Lung (tissue), 12 donors: ENCODE results near the gene TCF7. TPM values are rescaled to one million over a fixed set of nuclear protein-coding genes. Genes with fewer than 3 reads are reported as not detected.

Source experiments
- ATAC-seq: fragments of 200-7000 bp; cut with Tn5 transposase; one replicate; pipeline ENCODE4 v1.9.1; 2020; ENCODE audit warnings: moderate number of reproducible peaks; ENCODE audit not compliant: insufficient read depth, low FRiP score
- DNase-seq, 3 donors: peaks; one replicate each; pipeline ENCODE4 v3.0.0-alpha.2; 2013 to 2017
- H3K27ac ChIP-seq, 2 donors: one replicate each; pipeline ENCODE4 v1.5.1; 2013; ENCODE audit warnings: mild to moderate bottlenecking in 2 of 2, moderate library complexity in 2 of 2, control low read depth in 1 of 2, inconsistent platforms in 1 of 2, low read depth in 1 of 2, low read length in 1 of 2
- H3K27me3 ChIP-seq, 3 donors: one replicate each; pipeline ENCODE4 v1.5.1; 2013; ENCODE audit warnings: low read length in 2 of 3; ENCODE audit not compliant: control insufficient read depth in 3 of 3, insufficient read depth in 3 of 3
- H3K36me3 ChIP-seq, 4 donors: one replicate each; pipeline ENCODE4 v1.5.1; 2013; ENCODE audit warnings: low read length in 4 of 4, mild to moderate bottlenecking in 1 of 4, moderate library complexity in 1 of 4; ENCODE audit not compliant: control insufficient read depth in 4 of 4, insufficient read depth in 4 of 4
- H3K4me1 ChIP-seq, 5 donors: one replicate each; pipeline ENCODE4 v1.5.1; 2013; ENCODE audit warnings: low read length in 5 of 5, mild to moderate bottlenecking in 2 of 5, moderate library complexity in 1 of 5; ENCODE audit not compliant: control insufficient read depth in 5 of 5, insufficient read depth in 5 of 5
- H3K4me3 ChIP-seq: one replicate; pipeline ENCODE4 v1.5.1; 2013; ENCODE audit warnings: mild to moderate bottlenecking, control low read depth, moderate library complexity
- H3K9ac ChIP-seq, 2 donors: one replicate each; pipeline ENCODE4 v1.5.1; 2013; ENCODE audit warnings: low read length in 2 of 2, control low read depth in 1 of 2; ENCODE audit not compliant: insufficient read depth in 1 of 2
- H3K9me3 ChIP-seq, 4 donors: one replicate each; pipeline ENCODE4 v1.5.1; 2013; ENCODE audit warnings: low read length in 3 of 4, mild to moderate bottlenecking in 1 of 4, moderate library complexity in 1 of 4; ENCODE audit not compliant: control insufficient read depth in 4 of 4, insufficient read depth in 3 of 4
- WGBS, 2 donors: extraction: QIAGEN DNeasy Blood & Tissue Kit; methylation state at CpG; one replicate each; pipeline ENCODE4 v1.1.7; 2013; 5-methylcytosine and 5-hydroxymethylcytosine counted together
- polyA plus RNA-seq, 2 donors: library from polyadenylated mRNA; stranded (reverse); fragments of 200-250 nt; gene quantifications; one replicate each; pipeline ENCODE4 v1.2.1, GENCODE V29; 2013
- total RNA-seq, 2 donors: library from RNA; depleted of rRNA in 1 of 2; stranded (reverse); fragments of >200 nt in 1 of 2; gene quantifications; one replicate each; pipeline ENCODE4 v1.2.1, GENCODE V29; 2014 to 2021
- TF ChIP-seq, protein P1 (sequence below): IDR thresholded peaks from 2 replicates; pipeline ENCODE4 v1.5.1; 2012; ENCODE audit warnings: mild to moderate bottlenecking; ENCODE audit errors: control extremely low read depth, extremely low read depth
- donor health status: control.
- donor health status: control.
- donor health status: Bipolar disorder and iron deficiency.
- donor health status: healthy.
- donor health status: DM: yes; HTN: yes; CAD: no.

Gene TCF7
- total and polyA plus RNA-seq, 4 donors: 2.9 to 6.0 (median 3.4) TPM

- TF ChIP-seq, protein P1, sequence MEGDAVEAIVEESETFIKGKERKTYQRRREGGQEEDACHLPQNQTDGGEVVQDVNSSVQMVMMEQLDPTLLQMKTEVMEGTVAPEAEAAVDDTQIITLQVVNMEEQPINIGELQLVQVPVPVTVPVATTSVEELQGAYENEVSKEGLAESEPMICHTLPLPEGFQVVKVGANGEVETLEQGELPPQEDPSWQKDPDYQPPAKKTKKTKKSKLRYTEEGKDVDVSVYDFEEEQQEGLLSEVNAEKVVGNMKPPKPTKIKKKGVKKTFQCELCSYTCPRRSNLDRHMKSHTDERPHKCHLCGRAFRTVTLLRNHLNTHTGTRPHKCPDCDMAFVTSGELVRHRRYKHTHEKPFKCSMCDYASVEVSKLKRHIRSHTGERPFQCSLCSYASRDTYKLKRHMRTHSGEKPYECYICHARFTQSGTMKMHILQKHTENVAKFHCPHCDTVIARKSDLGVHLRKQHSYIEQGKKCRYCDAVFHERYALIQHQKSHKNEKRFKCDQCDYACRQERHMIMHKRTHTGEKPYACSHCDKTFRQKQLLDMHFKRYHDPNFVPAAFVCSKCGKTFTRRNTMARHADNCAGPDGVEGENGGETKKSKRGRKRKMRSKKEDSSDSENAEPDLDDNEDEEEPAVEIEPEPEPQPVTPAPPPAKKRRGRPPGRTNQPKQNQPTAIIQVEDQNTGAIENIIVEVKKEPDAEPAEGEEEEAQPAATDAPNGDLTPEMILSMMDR: no peak
- no peak overlapping the region for H3K9ac ChIP-seq
- 84 to 86% methylated on average over 19 of the region's 19 CpGs for whole genome bisulfite sequencing, 2 donors
- no peak overlapping the region for H3K4me3 ChIP-seq
- DNase-seq: no peak
- no peaks in the 10 kb centered on the region for H3K36me3 ChIP-seq
- no peak for ATAC-seq
- H3K27ac ChIP-seq: no peak overlapping the region
- no peaks in the 10 kb centered on the region for H3K9me3 ChIP-seq
- H3K4me1 ChIP-seq: no peaks in the 10 kb centered on the region
- no peaks in the 10 kb centered on the region for H3K27me3 ChIP-seq
Observed at GRCh38 chr5:134079748-134080581, 34.5 kb upstream of the TCF7 start.

GRCh38 chr5:134082264-134082992, 32.1 kb upstream of the TCF7 start:
- no peak overlapping the region for H3K4me3 ChIP-seq
- TF ChIP-seq, protein P1: no peak
- no peaks in the 10 kb centered on the region for H3K4me1 ChIP-seq
- H3K27ac ChIP-seq: no peak overlapping the region
- H3K9me3 ChIP-seq: no peaks in the 10 kb centered on the region
- H3K9ac ChIP-seq: no peak overlapping the region
- H3K27me3 ChIP-seq: no peaks in the 10 kb centered on the region
- DNase-seq (no peak), ATAC-seq (no peak)
- WGBS, 2 donors: 66 to 72% methylated on average over 2 of the region's 2 CpGs
- H3K36me3 ChIP-seq: no peaks in the 10 kb centered on the region

GRCh38 chr5:134083517-134083916, 31.0 kb upstream of the TCF7 start:
- DNase-seq: no peak
- Histone ChIP-seq H3K27ac (no peak overlapping the region), H3K4me1 (no peaks in the 10 kb centered on the region), H3K27me3 (no peaks in the 10 kb centered on the region), H3K4me3 (no peak overlapping the region), H3K36me3 (no peaks in the 10 kb centered on the region), H3K9ac (no peak overlapping the region), H3K9me3 (no peaks in the 10 kb centered on the region)
- ATAC-seq: no peak
- WGBS, 2 donors: 64 to 78% methylated on average over 5 of the region's 5 CpGs
- TF ChIP-seq, protein P1: no peak
